ENCODE measurements around the gene RNF126.
A peak's percentile ranks its signal among the peaks of the same experiment; 100 is the strongest.
"Not testable (repeated sequence)": the region's sequence is repeated elsewhere in the genome, so short reads cannot be mapped to it uniquely, and the experiment has no call there.

RNF126 gene

GRCh38 chr19:624433-625109 lies 38.4 kb downstream of the RNF126 start:
- no peak for DNase-seq

- no peak for DNase-seq
Measured at GRCh38 chr19:623974-624373, 39.0 kb downstream of the RNF126 start.

- DNase-seq: no peak
Measured at GRCh38 chr19:623175-623916, 39.7 kb downstream of the RNF126 start.

GRCh38 chr19:622666-623065 lies 40.3 kb downstream of the RNF126 start:
- no peak for DNase-seq

- DNase-seq: no peak
Measured at GRCh38 chr19:621819-622218, 41.2 kb downstream of the RNF126 start.

GRCh38 chr19:621191-621590 lies 41.8 kb downstream of the RNF126 start:
- not testable (repeated sequence) for DNase-seq

- DNase-seq: no peak
Measured at GRCh38 chr19:620166-620862, 42.7 kb downstream of the RNF126 start.

GRCh38 chr19:619286-620002 lies 43.6 kb downstream of the RNF126 start:
- DNase-seq: no peak

GRCh38 chr19:618674-619285 lies 44.2 kb downstream of the RNF126 start:
- no peak for DNase-seq

- DNase-seq: no peak
Measured at GRCh38 chr19:618247-618619, 44.8 kb downstream of the RNF126 start.

GRCh38 chr19:617551-618246 lies 45.3 kb downstream of the RNF126 start:
- no peak for DNase-seq

GRCh38 chr19:616747-617526 lies 46.1 kb downstream of the RNF126 start:
- no peak for DNase-seq

GRCh38 chr19:616062-616700 lies 46.8 kb downstream of the RNF126 start:
- DNase-seq: no peak

GRCh38 chr19:615619-616018 lies 47.4 kb downstream of the RNF126 start:
- DNase-seq: no peak

- DNase-seq: no peak
Measured at GRCh38 chr19:613732-614567, 49.1 kb downstream of the RNF126 start.

GRCh38 chr19:612941-613340 lies 50.1 kb downstream of the RNF126 start:
- no peak for DNase-seq

GRCh38 chr19:611481-611868 lies 51.5 kb downstream of the RNF126 start:
- peak; percentile 78 for DNase-seq

- peak; percentile 70 for DNase-seq
Measured at GRCh38 chr19:610801-611480, 52.1 kb downstream of the RNF126 start.

- peak; percentile 44 for DNase-seq
Measured at GRCh38 chr19:610071-610800, 52.8 kb downstream of the RNF126 start.

Measured in activated CD4-positive, alpha-beta T cell treated with anti-CD3 and anti-CD28 coated beads, Interleukin-2, Interleukin-6, amounts not matched to agents 100 ng/mL and 50 ng/mL, durations not matched to agents 16 hours and 8 hours (primary cell).